GM12874 (cell line): Measurements from ENCODE around the gene COL12A1.

ENCODE experiments used
- CTCF ChIP-seq: IDR thresholded peaks from 2 replicates; pipeline ENCODE4 v1.5.1; 2011; ENCODE audit warnings: low read depth, mild to moderate bottlenecking, control low read depth, low read length, moderate library complexity; ENCODE audit not compliant: insufficient read depth

The COL12A1 gene

GRCh38 chr6:75094614-75095200 is 111.1 kb downstream of the COL12A1 start:
- no peak for TF ChIP-seq CTCF

GRCh38 chr6:75091467-75092190 is 114.2 kb downstream of the COL12A1 start:
- TF ChIP-seq CTCF = no peak

- TF ChIP-seq CTCF = no peak
Observed at GRCh38 chr6:75090576-75090975, 115.3 kb downstream of the COL12A1 start.

GRCh38 chr6:75089921-75090320 is 115.9 kb downstream of the COL12A1 start:
- no peak for TF ChIP-seq CTCF

GRCh38 chr6:75089151-75089897 is 116.5 kb downstream of the COL12A1 start:
- TF ChIP-seq CTCF = no peak

- TF ChIP-seq CTCF = no peak
Observed at GRCh38 chr6:75085931-75086635, 119.8 kb downstream of the COL12A1 start.

GRCh38 chr6:75084872-75085381 is 120.9 kb downstream of the COL12A1 start:
- no peak for TF ChIP-seq CTCF
